IPS-18c (cell line): Measurements from ENCODE around the gene UXT.
"Not testable (repeated sequence)": the region's sequence is repeated elsewhere in the genome, so short reads cannot be mapped to it uniquely, and the experiment has no call there.

Experiments
- H3K4me3 ChIP-seq: 2 replicates; pipeline ENCODE4 v1.7.0; 2013; ENCODE audit warnings: low read depth, mild to moderate bottlenecking, low read length, moderate library complexity; ENCODE audit not compliant: insufficient read depth
- H3K9me3 ChIP-seq: one replicate; pipeline ENCODE4 v1.6.1; 2013; ENCODE audit warnings: mild to moderate bottlenecking, low read length, moderate library complexity; ENCODE audit not compliant: control insufficient read depth, insufficient read depth

Gene UXT, protein sequence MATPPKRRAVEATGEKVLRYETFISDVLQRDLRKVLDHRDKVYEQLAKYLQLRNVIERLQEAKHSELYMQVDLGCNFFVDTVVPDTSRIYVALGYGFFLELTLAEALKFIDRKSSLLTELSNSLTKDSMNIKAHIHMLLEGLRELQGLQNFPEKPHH

DNA sequence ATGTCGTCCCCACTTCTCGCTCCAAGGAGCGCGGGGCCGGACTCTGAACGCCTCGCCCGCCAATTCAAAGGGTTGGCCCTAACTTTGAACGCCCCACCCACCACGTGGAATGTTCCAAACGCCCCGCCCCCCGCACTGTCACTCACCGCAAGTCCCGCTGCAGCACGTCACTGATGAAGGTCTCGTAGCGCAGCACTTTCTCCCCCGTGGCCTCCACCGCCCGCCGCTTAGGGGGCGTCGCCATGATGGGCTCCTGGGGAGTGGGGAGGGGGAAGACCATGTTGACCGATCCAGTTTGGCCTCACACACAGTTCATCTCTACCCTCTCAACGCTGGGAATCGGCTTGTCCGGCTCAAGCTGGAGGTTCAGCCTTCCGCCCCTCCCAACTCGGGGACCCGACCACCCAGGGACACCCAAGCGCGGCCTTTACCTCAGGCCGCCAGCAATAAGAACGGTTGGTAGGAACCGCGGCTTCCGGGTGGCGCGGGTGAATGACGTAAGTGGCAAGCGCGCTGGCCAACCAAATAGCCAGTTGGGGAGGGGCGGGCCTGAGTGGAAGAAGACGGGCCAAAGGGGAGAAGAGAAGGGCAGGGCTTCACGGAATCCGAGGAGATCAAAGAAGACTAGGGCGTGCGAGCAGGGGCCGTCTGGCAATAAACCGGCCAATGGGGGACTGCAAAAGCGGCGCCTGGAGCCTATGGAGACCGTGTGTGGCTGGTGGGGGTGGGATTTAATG, at the start of gene UXT:
Gene UXT (minus strand): TSS at position 497 of the 737 bp plus-strand sequence. CDS start 253 bp downstream, at position 244.
- Histone ChIP-seq H3K9me3 (peaks cover 7% of the 10 kb centered on the region), H3K4me3 (peak within 1 kb of the TSS; percentile 81)

DNA sequence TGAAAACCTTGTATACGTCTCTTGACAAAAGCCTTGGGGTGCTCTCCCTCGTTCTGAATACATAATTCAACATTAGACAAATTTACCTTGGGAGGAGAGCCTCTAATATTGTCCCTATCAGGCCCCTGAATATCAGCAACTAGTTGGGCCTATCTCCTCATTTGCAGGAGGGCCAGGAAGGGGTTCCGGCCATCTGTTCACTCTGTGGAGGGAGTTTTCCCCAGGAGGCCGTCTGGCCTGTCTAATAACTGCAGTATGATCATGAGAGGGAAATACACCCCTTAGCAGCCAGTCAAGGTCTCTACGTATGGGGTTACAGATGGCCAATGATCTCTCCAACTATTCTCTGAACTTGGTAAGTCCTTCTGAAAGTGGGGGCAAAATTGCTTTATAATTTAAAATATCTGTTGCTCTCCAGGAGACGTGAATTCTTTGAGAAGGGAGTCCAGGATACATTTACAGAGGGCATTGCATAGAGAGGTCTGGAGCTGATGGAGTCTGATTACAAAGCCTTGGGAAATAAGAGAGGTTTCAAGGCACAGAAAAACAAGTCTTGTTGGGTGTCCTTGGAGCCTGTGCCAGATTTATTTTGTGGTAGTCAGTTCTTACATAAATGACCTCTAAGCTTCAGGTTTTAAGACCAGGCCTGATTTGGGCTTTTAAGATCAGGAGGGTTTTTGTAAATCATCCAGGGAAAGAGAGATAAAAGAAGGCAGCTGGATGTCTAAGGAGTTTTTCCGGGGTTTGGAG, 48.2 kb upstream of the UXT start:
- H3K9me3 ChIP-seq: peaks cover 6% of the 10 kb centered on the region
- no peak overlapping the region for H3K4me3 ChIP-seq

DNA sequence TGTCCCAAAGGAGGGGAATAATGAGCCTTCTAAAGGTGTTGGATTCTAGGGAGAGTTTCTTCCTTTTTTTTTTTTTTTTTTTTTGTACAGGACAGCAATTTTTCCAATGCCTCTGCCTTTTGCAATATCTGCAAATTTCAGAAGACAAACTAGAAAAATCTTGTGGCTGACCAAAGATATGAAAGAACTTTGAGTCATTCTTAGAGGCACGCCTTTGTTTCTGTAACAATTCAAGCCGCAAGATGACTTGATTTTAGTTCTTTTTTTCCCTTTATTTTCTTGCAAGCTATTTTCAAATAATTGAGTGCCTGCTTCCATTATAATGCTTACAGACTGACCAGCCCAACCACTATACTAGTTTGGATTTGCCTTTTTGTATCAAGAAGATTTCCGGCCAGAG, 47.6 kb upstream of the UXT start:
- Histone ChIP-seq H3K4me3 (no peak overlapping the region), H3K9me3 (peaks cover 6% of the 10 kb centered on the region)

DNA sequence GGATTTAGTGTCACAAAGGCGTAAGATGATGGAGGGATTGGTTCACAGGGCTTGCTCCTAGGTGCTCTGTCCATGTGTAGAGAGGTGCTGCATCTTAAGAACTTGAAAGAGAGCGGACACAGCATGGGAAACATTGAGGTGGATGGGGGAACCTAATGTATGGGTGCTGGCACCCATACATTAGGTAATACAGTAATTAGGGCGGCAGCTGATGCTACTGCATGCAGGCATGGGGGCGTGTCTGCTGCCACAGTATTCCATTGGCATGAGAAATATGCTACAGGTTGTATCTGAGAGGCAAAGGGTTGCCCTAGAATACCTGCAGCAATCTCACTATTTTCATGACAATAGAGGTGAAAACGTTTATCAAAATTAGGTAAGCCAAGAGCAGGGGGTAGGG, 45.8 kb upstream of the UXT start:
- Histone ChIP-seq H3K4me3 (no peak overlapping the region), H3K9me3 (peaks cover 6% of the 10 kb centered on the region)

DNA sequence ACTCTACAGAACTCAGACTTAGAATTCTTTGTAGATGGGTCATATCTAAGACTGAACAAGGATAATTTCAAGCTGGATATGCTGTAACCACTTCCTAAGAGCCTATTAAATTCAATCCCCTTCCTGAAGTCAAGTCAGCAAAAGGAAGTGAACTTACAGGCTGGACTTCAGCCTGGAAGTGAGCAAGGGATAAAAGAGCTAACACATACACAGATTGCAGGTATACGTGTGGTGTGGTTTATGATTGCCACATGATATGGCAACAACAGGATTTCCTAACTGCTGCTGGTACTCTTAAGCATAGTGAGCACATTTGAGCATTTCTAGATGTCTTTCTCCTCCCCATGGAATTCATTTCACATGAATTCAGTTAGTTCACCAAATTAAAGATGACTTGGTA, 38.2 kb upstream of the UXT start:
- Histone ChIP-seq H3K9me3 (peaks cover 15% of the 10 kb centered on the region), H3K4me3 (no peak overlapping the region)

DNA sequence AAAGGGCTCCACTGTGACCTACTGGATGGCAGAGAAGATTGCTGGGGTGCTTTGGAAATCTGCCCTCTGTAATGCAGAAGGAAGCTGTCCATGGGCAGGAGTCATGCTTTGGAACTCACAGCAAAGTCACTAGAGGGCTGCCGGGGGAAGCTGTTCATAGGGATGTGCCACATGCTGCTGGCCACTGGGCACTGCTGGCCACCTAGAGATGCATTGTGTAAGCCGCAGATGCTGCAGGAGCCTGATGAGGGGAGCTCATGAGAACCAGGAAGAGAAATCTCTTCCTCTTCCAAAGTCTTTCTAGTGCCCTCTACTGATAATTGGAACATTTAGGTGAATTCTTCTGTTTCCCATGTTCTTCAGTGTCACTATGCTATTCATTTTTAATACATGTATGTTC, 31.2 kb upstream of the UXT start:
- Histone ChIP-seq H3K9me3 (peaks cover 3% of the 10 kb centered on the region), H3K4me3 (no peak overlapping the region)

DNA sequence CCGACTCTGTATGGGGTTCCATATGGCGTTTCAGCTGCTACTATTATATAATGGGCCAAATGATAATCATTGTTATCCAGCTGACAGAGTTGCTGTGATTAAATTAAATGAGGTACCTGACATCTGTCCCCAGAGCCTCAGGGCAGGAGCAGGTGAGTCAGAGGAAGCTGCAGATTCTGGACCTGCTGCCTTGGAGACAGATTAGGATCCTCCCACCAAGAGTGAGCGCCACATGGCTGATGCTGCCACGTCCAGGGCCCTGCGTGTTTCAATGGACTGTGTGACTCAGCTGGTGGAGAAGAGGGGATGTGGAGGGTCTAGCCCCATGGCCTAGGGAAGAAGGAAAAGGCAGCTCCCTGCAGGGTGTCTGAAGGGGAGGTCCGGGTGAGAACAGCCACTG, 28.3 kb upstream of the UXT start:
- Histone ChIP-seq H3K4me3 (no peak overlapping the region), H3K9me3 (peaks cover 10% of the 10 kb centered on the region)

DNA sequence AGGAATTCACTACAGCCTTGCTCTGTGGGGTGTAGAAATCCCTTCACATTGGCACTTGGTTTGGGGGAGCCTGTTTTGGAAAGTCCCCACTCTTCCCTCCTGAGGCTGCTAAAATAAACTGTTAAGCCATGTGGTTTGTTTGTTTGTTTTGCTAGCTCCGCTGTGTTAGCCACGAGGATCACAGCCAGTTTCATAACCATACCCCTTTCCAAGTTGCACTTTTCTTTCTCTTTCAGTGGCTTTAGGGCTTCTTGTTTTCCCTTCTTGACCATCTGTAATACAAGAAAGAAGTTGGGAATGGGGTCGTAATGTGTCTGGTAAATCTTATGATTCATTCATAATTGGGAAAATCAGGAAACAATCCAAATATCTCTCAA, 24.8 kb upstream of the UXT start:
- no peak overlapping the region for H3K4me3 ChIP-seq
- peaks cover 10% of the 10 kb centered on the region for H3K9me3 ChIP-seq

DNA sequence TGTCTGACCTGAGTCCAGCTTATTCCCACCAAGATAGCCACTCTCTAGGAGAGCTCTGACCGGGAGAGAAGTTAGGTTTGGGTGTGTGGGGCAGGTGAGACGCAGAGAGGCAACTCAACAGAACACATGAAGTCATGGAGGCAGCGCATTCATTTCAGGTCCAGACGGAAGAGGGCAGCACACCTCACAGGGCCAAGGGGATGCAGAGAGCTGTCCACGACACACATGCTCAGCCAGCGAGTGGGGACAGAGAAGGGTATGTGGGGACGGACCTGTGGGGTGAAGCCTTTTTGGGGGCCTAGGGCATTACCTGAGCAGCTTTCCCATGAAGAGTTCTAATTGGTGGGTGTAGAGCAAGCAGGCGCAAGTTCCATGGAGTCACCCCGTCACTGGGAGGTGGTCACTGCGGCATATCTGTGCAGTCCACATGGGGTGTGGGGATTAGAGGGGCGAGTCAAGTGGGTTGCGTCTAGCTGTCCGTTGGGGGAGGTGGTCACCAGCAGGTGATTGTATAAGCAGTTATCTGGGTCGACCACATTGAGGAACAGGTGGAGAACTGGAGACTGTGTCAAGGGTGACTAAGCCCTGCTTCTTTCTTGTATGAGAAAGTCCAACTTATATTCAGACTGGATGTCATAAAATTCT, 24.3 kb upstream of the UXT start:
- Histone ChIP-seq H3K4me3 (no peak overlapping the region), H3K9me3 (peaks cover 10% of the 10 kb centered on the region)

DNA sequence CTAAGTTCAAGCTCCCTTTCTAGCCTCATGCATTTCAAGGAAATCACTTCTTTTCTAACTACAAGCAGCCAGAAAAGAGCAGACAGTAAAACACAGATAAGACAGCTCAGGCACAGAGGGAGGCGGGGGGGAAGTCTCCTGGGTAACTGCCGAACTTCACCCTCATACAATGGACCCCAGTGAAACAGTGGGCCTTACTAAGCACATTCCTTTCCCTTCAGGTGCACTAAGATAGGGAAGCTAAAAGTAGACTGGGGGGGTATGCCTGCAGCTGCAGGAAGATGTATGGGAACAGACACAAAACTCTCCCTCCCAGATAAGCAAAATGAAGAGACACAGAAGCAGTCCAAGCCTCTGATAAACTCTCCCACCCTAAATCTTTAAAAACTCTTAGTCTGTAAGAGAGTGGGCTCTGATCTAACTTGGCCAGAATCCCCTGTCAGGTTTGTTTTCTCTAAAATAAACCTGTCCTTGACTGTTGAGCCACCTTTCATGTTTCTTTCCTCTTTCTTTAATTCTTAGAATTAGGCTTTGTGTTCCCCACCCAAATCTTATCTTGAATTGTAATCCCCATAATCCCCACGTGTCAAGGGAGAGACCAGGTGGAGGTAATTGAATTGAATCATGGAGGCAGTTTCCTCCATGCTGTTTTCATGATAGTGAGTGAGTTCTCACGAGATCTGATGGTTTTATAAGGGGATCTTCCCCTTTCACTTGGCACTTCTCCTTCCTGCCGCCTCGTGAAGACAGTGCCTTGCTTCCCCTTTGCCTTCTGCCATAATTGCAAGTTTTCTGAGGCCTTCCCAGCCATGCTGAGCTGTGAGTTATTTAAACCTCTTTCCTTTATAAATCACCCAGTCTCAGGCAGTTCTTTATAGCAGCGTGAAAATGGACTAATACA, 17.2 kb upstream of the UXT start:
- H3K4me3 ChIP-seq: not testable (repeated sequence)
- H3K9me3 ChIP-seq: peaks cover 10% of the 10 kb centered on the region

DNA sequence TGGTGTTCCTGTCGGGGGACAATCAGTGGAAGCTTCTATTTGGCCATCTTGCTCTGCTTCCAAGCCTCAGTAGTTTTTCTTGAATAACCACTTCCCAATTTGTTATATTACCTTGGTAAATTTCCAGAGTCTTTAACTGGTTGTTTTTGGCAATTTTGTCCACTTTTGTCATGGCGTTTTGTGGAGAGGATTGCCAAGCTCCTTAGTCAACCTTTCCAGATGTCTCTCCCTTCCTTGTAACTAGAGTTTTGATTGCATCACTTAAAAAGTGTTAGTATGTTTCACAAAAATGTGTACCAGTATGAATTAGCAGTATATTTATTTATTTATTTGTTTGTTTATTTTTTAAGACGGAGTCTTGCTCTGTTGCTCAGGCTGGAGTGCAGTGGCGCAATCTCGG, 15.8 kb upstream of the UXT start:
- H3K4me3 ChIP-seq: no peak overlapping the region

DNA sequence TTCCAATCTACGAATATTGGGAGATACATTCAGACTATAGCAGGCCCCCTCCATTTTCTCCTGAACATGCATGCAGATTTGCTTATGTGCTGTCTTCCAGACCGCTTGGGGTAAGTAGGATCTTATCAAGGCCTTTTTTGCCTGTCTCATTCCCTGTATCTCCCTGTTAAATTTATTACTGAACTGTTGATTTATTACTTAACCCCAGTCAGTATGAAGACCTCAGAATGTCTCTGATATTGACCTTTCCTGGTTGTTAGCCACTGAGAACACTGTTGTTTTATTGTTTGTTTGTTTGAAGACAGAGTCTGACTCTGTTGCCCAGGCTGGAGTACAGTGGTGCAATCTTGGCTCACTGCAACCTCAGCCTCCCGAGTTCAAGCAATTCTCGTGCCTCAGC, 6.8 kb upstream of the UXT start:
- not testable (repeated sequence) for H3K9me3 ChIP-seq, H3K4me3 ChIP-seq

More for the DNA sequence above, 15.8 kb upstream of the UXT start:
- H3K9me3 ChIP-seq: peaks cover 10% of the 10 kb centered on the region

DNA sequence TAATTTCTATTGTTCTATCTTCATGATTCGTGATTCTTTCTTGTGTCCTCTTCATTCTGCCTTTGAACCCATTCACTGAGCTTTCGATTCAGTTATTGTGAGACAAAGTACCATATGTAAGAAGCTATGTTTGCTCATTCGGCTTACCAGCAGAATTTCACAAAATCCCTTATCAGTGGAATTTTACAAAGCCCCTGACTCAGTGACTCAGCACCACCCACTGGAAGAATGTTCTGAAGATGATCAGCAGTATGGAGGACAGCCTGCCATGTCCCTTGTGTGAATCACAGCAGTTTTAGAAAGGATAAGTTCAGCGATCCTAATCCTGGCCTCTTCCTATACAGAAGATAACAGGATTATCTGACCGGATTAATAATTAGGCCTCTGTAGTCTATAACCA, 5.8 kb upstream of the UXT start:
- H3K4me3 ChIP-seq: no peak overlapping the region
- peaks cover 4% of the 10 kb centered on the region for H3K9me3 ChIP-seq

DNA sequence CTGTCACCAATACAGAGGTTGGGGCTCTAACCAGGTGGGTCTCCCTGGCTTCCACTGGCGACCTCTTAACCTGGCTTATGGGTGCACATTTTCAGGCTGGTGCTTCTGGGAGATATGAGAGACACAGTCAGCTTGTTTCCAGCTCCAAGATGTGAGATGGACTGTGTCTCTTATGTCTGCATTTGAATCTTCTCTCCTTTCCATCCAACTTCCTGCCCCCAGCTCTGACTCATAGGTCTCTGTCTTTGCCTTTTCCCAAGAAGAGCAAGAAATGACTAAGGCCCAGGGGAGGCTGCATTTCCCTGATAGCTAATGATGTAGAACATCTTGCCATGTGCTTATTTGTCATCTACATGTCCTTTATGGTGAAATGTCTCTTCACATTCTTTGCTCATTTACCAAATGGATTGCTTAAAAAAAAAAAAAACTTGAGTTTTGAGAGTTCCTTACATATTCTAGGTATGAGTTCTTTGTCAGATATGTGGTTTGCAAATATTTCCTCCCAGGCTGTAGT, 3.2 kb upstream of the UXT start:
- Histone ChIP-seq H3K4me3 (no peak overlapping the region), H3K9me3 (peaks cover 7% of the 10 kb centered on the region)

DNA sequence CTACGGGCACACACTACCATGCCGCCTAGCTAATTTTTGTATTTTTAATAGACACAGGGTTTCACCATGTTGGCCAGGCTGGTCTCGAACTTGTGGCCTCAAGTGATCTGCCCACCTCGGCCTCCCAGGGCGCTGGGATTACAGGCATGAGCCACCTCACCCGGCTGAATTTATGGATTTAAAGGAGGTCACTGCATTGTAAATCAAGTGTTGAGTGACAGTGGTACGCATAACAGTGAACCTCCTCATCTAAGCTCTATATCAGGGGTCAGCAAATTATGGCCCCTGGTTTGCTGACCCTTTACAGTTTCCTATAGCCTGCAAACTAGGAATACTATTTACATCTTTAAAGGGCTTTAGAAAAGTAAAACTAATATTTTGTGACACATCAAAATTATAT, 2.6 kb upstream of the UXT start:
- Histone ChIP-seq H3K4me3 (no peak overlapping the region), H3K9me3 (peaks cover 7% of the 10 kb centered on the region)

DNA sequence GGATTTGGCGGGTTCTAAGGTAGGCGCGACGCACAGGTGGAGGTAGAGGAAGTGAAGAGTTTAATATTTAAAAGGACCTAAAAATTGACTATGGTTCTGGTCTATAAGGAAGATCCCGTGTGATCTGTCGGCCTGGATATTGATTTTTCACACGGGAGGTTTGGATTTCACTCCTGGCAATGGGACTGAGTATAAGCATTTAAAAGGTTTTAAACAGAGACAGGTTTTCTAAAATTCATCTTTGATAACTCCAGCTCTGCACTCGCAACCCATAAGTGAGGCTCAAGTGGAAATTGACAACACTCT, 394 bp upstream of the UXT start:
- no peak overlapping the region; the same call in 1 of the 2 replicates for H3K4me3 ChIP-seq
- H3K9me3 ChIP-seq: peaks cover 7% of the 10 kb centered on the region

DNA sequence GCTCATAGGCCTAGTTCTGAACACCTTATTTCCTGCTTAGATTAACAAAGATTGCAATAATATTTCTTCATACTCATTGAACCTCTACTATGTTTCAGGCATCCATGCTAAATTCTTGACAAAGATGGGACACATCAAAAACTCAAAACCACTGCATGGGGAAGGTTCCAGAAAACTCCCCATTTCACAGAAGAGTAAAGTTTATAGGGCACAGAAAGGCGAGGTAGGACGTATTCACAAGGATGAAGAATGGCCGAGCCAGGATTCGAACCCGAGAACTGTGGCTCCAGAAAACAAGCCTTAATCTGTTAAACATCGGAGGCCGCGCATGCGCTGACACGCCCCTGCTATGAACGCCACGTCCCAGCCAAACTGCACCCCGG, 688 bp downstream of the UXT start:
- peak overlapping the region; percentile 81; the same call in 1 of the 2 replicates for H3K4me3 ChIP-seq

More for the DNA sequence above, 688 bp downstream of the UXT start:
- peaks cover 7% of the 10 kb centered on the region for H3K9me3 ChIP-seq
